Stimulated activated CD4-positive, alpha-beta T cell treated with anti-CD3 and anti-CD28 coated beads, Interleukin-1b, Interleukin-23, amount 100 ng/mL, for 1 hour (primary cell): Measurements from ENCODE around the gene GAPT.
"Not testable (repeated sequence)": the region's sequence is repeated elsewhere in the genome, so short reads cannot be mapped to it uniquely, and the experiment has no call there.

Experiments used
- DNase-seq, 2 donors: peaks; one replicate each; pipeline ENCODE4 v3.0.0-alpha.2; 2020; ENCODE audit warnings: low read depth in 2 of 2

The GAPT gene

GRCh38 chr5:58503390-58504046, 12.3 kb downstream of the GAPT start:
- DNase-seq = no peak

GRCh38 chr5:58504766-58505165, 13.5 kb downstream of the GAPT start:
- no peak for DNase-seq

GRCh38 chr5:58505502-58505901, 14.3 kb downstream of the GAPT start:
- DNase-seq = no peak

GRCh38 chr5:58505971-58506640, 14.9 kb downstream of the GAPT start:
- DNase-seq = no peak

- no peak for DNase-seq
Observed at GRCh38 chr5:58507715-58508114, 16.5 kb downstream of the GAPT start.

GRCh38 chr5:58517198-58517597, 26.0 kb downstream of the GAPT start:
- no peak for DNase-seq

DNA sequence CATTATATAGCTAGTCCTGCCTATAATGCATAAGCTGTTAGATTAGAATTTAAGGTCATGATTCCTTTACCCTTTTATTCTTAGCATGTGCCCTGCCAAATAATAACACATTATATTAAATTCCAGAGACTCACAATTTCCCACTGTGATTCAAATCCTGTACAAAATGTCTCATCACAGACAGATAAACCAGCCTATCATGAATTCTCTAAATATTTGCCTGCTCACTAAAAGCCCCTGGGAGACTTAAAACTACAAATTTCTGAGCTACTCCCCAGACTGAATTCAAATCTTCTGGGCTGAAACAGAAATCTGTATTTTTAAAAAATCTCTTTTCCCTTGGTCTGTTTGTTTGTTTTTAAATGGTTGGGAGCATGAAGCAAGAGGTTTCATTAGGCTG, 32.7 kb downstream of the GAPT start:
- DNase-seq = no peak

- no peak for DNase-seq
Observed at GRCh38 chr5:58524571-58524970, 33.3 kb downstream of the GAPT start.

GRCh38 chr5:58530942-58531490, 39.8 kb downstream of the GAPT start:
- DNase-seq = no peak

GRCh38 chr5:58541935-58542334, 50.7 kb downstream of the GAPT start:
- not testable (repeated sequence) for DNase-seq

DNA sequence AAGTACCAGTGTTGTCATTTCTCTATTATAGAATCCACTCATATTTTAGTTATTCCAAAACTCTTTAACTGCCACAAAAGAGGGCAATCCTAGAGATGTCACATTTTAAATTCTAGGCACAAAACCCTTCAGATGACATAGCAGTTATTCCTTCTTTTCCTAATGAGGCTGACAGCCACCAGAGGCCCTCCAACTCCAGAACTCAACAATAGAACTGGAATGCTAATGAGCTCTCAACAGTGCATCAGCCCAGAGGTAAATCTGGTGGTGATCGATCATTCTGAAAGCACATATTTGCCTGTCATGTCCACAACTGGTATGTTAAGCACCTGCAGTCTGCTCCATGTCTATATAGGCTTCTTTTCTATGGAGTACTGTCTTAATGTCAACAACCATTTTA, 51.5 kb downstream of the GAPT start:
- DNase-seq = no peak

- no peak for DNase-seq
Observed at GRCh38 chr5:58543723-58544122, 52.5 kb downstream of the GAPT start.

GRCh38 chr5:58544195-58544594, 53.0 kb downstream of the GAPT start:
- DNase-seq = no peak

DNA sequence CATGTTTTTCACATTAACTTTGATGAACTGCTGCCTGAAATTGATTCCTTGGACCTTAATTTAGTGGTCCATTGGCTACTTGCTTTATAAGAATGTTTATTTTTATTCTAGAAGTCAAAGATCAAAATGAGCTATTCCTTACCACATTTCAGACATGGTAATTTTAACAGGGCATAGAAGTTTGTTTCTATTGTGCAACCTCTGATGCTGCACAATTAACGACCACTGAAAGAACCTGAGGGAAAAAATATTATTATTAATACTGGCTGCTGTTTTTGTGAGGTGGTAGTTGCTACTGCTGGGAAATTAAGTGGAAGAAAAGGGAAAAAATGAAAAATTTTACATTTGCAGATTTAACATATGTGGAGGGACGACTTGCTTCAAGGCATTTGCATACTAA, 53.7 kb downstream of the GAPT start:
- DNase-seq = no peak

DNA sequence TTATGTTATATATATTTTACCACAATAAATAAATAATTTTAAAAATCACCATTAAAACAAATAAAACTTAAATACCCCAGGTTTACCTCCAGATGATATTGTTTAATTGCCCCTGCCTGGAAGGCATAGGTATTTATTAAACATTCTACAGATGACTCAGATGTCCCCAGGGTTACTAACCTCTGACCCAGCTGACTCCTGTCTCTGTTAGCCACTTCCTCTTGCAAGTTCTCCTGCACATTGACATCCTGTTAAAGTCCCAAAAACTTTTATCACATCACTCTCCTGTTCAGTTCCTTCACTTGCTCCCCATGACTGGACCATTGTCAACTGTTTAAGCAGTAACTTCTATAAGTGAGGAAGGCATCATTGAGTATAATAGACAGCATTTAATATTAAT, 54.7 kb downstream of the GAPT start:
- no peak for DNase-seq
